ENCODE data around the gene CX3CR1.

The CX3CR1 gene

GRCh38 chr3:39276746-39277145, 3.1 kb downstream of the CX3CR1 start:
- TF ChIP-seq CTCF (IDR thresholded peaks at IDR 0.05; ENCODE audit: low read depth, low read length): no peak
- H3K4me3 ChIP-seq (replicated peaks in 1 of 2; ENCODE audit: low read depth in 2 of 2, low read length in 2 of 2): no peak overlapping the region
- no peak for DNase-seq (ENCODE audit: low read depth in 2 of 2)

GRCh38 chr3:39275963-39276593, 3.8 kb downstream of the CX3CR1 start:
- H3K4me3 ChIP-seq (replicated peaks in 1 of 2; ENCODE audit: low read depth in 2 of 2, low read length in 2 of 2): no peak overlapping the region
- TF ChIP-seq CTCF (IDR thresholded peaks at IDR 0.05; ENCODE audit: low read depth, low read length): no peak
- no peak for DNase-seq (ENCODE audit: low read depth in 2 of 2)

GRCh38 chr3:39275052-39275451, 4.8 kb downstream of the CX3CR1 start:
- no peak for DNase-seq (ENCODE audit: low read depth in 2 of 2)
- H3K4me3 ChIP-seq (replicated peaks in 1 of 2; ENCODE audit: low read depth in 2 of 2, low read length in 2 of 2): no peak overlapping the region
- no peak for TF ChIP-seq CTCF (IDR thresholded peaks at IDR 0.05; ENCODE audit: low read depth, low read length)

GRCh38 chr3:39273119-39273518, 6.7 kb downstream of the CX3CR1 start:
- peak; percentile 13 for TF ChIP-seq CTCF (IDR thresholded peaks at IDR 0.05; ENCODE audit: low read depth, low read length)
- no peak overlapping the region for H3K4me3 ChIP-seq (replicated peaks in 1 of 2; ENCODE audit: low read depth in 2 of 2, low read length in 2 of 2)
- no peak for DNase-seq (ENCODE audit: low read depth in 2 of 2)

DNA sequence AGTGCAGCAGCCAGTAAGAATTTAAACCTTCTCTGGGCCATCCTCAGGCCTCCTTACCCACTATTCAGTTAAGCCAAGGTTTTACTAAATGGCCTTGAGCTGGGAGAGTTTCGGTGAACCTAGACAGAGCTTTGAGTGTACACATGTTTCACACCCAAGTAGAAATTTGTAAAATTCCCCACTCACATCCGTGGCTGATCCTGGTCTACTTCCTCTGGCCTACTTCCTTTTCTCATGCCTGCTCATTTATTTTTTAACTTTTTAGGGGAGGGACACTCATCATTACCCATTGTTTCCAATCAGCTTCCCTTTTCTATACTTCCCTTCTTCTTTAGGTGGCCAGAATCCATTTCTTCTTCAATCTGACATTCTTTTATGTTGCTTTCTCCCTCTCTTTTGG, 7.6 kb downstream of the CX3CR1 start:
- TF ChIP-seq CTCF (IDR thresholded peaks at IDR 0.05; ENCODE audit: low read depth, low read length): no peak
- no peak for DNase-seq (ENCODE audit: low read depth in 2 of 2)
- no peak overlapping the region for H3K4me3 ChIP-seq (replicated peaks in 1 of 2; ENCODE audit: low read depth in 2 of 2, low read length in 2 of 2)

DNA sequence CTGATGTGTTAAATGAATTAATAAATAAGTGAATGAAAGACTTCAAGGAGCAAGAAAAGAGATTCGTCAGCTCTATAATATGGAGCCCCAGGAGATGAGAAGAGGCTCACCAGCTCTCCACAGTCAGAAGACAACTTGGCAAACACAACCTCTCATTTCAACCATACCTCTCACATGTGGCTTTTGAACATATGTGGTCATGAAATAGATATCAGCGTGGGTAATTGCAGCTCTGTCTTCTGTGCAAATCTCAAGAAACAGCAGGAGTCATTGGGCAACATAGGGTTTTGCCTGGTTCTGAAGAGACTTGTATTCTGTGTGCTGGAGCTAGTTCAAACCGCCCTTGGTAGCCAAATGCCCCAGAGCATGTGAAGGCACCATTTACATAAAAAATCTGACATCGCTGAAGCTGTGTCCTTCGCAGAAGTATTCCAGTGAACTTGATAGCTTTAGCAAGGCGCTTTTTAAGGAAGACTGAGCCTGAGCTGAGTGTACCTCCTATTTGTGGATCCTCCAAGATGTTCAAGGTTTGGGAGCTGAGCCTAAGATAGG, 8.4 kb downstream of the CX3CR1 start:
- no peak for DNase-seq (ENCODE audit: low read depth in 2 of 2)
- TF ChIP-seq CTCF (IDR thresholded peaks at IDR 0.05; ENCODE audit: low read depth, low read length): no peak
- H3K4me3 ChIP-seq (replicated peaks in 1 of 2; ENCODE audit: low read depth in 2 of 2, low read length in 2 of 2): no peak overlapping the region

DNA sequence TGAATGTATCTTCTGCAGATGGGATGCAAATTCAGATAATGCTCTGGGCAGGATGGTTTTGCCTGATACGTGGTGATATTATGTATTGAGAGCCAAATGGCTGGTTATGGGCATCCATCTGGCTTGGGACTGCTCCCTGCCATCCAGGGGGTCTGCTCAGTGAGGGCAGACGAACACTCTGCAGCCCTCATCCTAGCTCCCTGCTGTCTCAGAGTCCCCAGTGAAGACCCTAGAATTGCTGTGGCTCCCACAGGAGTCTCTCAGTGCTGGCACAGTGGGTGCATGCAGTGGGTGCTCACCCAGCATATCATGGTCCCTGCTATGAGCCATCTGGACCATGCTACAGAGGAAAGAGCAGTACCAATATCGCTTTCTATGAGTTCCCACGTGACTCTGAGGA, 10.3 kb downstream of the CX3CR1 start:
- no peak for DNase-seq (ENCODE audit: low read depth in 2 of 2)
- H3K4me3 ChIP-seq (replicated peaks in 1 of 2; ENCODE audit: low read depth in 2 of 2, low read length in 2 of 2): no peak overlapping the region
- TF ChIP-seq CTCF (IDR thresholded peaks at IDR 0.05; ENCODE audit: low read depth, low read length): no peak

Measured in cardiac fibroblast (primary cell).